Tibial nerve (tissue), 4 donors: ENCODE results near the gene POLR3F. TPM values are rescaled to one million over a fixed set of nuclear protein-coding genes. Genes with fewer than 3 reads are reported as not detected.

Experiments
- DNase-seq, 2 donors: peaks; one replicate each; pipeline ENCODE4 v3.0.0-alpha.2; 2019; ENCODE audit warnings: low spot score in 2 of 2
- H3K27ac ChIP-seq, 4 donors: fragments of 200-600 bp; sonication (generic) in 3 of 4; one replicate each; pipeline ENCODE4 v1.5.1; 2017 to 2019; ENCODE audit warnings: mild to moderate bottlenecking in 1 of 4
- H3K27me3 ChIP-seq, 2 donors: fragments of 200-600 bp; sonication (generic) in 1 of 2; one replicate each; pipeline versions ENCODE4 v1.5.1 to v1.6.0; 2017 to 2019
- H3K36me3 ChIP-seq, 3 donors: fragments of 200-600 bp; sonication (generic); one replicate each; pipeline ENCODE4 v1.5.1; 2018 to 2019
- H3K4me1 ChIP-seq, 4 donors: fragments of 200-600 bp; sonication (generic) in 3 of 4; one replicate each; pipeline ENCODE4 v1.5.1; 2017 to 2019
- H3K4me3 ChIP-seq, 4 donors: fragments of 200-600 bp; sonication (generic) in 3 of 4; one replicate each; pipeline ENCODE4 v1.5.1; 2017 to 2019; ENCODE audit warnings: mild to moderate bottlenecking in 1 of 4, moderate library complexity in 1 of 4
- H3K9me3 ChIP-seq, 4 donors: fragments of 200-600 bp; sonication (generic) in 3 of 4; one replicate each; pipeline ENCODE4 v1.5.1; 2017 to 2019
- EP300 ChIP-seq, 2 donors: sonication (generic); formaldehyde crosslinking; IDR thresholded peaks; one replicate each; pipeline ENCODE4 v1.6.1; 2017; ENCODE audit warnings: antibody characterized with exemption in 2 of 2, mild to moderate bottlenecking in 1 of 2
- POLR2A ChIP-seq, 2 donors: fragments of 450-650 bp; IDR thresholded peaks; one replicate each; pipeline ENCODE4 v1.6.1; 2017; ENCODE audit warnings: antibody characterized with exemption in 2 of 2, mild to moderate bottlenecking in 2 of 2, moderate library complexity in 2 of 2
- WGBS, 2 donors: methylation state at CpG; one replicate each; pipeline ENCODE4 v1.1.5; 2018; 5-methylcytosine and 5-hydroxymethylcytosine counted together
- total RNA-seq, 4 donors: library from RNA; depleted of rRNA; stranded (reverse); fragments of >200 nt; gene quantifications; one replicate each; pipeline ENCODE4 v1.1.0, GENCODE V29; 2016
- TF ChIP-seq, protein P1 (sequence below), 5 experiments: fragments of 200-600 bp in 3 of 5; fragments of 450-650 bp in 2 of 5; sonication (generic) in 3 of 5; IDR thresholded peaks; one replicate each; pipeline ENCODE4 v1.5.1; 2016 to 2019; ENCODE audit warnings: antibody characterized with exemption in 5 of 5, mild to moderate bottlenecking in 3 of 5, moderate library complexity in 2 of 5

Gene POLR3F
- total RNA-seq, 4 donors from 2014 or later = 4.5 to 10.1 (median 7.7) TPM

DNA sequence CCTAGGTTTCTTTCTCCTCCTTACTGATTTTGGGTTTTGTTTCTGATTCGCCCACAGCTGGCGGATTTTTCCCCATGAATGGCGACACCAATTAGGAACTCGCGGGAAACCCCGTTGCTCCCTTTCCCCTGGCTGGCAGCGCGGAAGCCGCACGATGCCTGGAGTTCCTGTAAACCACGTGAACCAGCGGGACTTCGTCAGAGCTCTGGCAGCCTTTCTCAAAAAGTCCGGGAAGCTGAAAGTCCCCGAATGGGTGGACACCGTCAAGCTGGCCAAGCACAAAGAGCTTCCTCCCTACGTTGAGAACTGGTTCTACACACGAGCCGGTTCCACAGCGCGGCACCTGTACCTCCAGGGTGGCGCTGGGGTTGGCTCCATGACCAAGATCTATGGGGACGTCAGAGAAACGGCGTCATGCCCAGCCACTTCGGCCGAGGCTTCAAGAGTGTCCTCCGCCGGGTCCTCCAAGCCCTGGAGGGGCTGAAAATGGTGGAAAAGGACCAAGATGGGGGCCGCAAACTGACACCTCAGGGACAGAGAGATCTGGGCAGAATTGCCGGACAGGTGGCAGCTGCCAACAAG, 37.4 kb downstream of the POLR3F start:
- Histone ChIP-seq H3K4me3 (no peak overlapping the region), H3K9me3 (no peaks in the 10 kb centered on the region), H3K27ac (no peak overlapping the region), H3K27me3 (peaks cover 0 to 15% of the 10 kb centered on the region in 2 donors), H3K4me1 (peaks cover 0 to 18% (median 10%) of the 10 kb centered on the region in 4 donors), H3K36me3 (peaks cover 0 to under 1% (median 0%) of the 10 kb centered on the region in 3 donors)
- 65 to 80% methylated on average over 28 to 31 of the region's 31 CpGs for WGBS, 2 donors
- DNase-seq = no peak
- no peak for TF ChIP-seq EP300 (IDR thresholded peaks at IDR 0.05)
- TF ChIP-seq, protein P1, sequence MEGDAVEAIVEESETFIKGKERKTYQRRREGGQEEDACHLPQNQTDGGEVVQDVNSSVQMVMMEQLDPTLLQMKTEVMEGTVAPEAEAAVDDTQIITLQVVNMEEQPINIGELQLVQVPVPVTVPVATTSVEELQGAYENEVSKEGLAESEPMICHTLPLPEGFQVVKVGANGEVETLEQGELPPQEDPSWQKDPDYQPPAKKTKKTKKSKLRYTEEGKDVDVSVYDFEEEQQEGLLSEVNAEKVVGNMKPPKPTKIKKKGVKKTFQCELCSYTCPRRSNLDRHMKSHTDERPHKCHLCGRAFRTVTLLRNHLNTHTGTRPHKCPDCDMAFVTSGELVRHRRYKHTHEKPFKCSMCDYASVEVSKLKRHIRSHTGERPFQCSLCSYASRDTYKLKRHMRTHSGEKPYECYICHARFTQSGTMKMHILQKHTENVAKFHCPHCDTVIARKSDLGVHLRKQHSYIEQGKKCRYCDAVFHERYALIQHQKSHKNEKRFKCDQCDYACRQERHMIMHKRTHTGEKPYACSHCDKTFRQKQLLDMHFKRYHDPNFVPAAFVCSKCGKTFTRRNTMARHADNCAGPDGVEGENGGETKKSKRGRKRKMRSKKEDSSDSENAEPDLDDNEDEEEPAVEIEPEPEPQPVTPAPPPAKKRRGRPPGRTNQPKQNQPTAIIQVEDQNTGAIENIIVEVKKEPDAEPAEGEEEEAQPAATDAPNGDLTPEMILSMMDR (IDR thresholded peaks at IDR 0.05) = no peak
- no peak for TF ChIP-seq POLR2A (IDR thresholded peaks at IDR 0.05)

DNA sequence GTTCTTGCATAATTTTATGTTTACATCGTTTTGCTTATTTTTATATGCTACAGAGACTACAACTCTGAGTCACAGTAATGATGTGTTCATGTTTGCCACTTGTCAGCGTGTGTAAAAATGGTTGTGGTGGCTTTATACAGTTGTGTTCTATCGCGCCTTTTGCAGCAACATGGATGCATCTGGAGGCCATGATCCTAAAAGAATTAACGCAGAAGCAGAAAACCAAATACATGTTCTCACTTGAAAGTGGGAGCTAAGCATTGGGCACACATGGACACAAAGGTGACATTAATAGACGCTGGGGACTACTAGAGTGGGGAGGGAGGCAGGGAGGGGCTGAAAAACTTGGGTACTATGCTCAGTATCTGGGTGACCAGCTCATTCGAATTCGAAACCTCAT, 39.6 kb downstream of the POLR3F start:
- H3K36me3 ChIP-seq = peaks cover 0 to 22% (median 0%) of the 10 kb centered on the region in 3 donors
- peaks cover 0 to 15% of the 10 kb centered on the region in 2 donors for H3K27me3 ChIP-seq
- peak overlapping the region; percentile 75 to 97 (median 96) for H3K27ac ChIP-seq
- TF ChIP-seq EP300 (IDR thresholded peaks at IDR 0.05) = no peak
- TF ChIP-seq POLR2A (IDR thresholded peaks at IDR 0.05) = no peak
- TF ChIP-seq, protein P1 (IDR thresholded peaks at IDR 0.05) = no peak
- no peaks in the 10 kb centered on the region for H3K9me3 ChIP-seq
- 63 to 64% methylated on average over 8 of the region's 8 CpGs for WGBS, 2 donors
- peaks cover 0 to 30% (median 10%) of the 10 kb centered on the region in 4 donors for H3K4me1 ChIP-seq
- H3K4me3 ChIP-seq = peak overlapping the region; percentile 47 to 84 (median 75)
- DNase-seq = no peak

DNA sequence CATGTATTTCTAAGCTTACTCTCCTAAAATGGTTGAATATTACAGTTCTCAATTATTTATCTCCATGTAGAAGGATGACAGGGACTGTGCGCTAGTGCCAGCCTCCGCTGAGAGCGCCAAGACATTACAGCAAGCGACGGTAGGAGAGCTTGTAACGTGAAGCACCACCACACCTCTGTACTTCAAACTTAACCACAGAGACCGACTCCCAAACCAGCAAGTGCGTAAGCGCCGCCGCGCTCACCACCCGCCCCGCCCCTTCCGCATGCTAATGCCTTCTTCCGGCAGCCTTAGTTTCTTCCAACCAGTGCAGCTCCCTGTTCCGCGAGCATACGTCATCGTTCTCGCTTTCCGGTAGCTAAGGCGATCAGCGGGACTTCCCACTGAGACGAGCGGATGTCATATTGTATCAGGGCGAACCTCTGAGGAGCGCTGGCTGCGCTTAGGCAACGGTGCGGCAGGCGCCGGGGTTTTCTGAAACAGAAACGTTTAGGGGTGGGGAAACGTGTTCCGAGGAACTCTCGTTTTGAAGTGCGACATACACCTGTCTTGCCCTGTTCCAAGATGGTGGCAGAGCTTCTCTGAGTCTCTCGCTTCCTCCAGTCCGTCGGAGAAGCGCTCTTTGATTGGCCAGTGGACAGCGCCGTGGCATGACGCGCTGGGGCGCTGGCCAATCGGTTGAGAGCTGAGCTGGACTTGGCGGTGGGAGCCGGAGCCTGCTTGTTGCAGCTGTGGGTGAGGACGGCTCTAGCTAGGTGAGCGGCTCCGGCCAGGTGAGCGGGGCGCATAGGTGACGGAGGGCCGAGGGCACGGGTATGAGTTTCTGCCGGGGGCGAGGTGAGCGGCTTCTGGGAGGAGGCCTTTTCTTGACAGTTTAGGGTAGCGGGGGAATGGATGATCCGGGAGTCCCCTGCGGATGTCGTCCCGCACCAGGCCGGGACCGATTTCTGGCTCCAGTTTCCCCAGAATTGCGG, 40.3 kb downstream of the POLR3F start, which contains the start of gene SEC23B:
SEC23B (plus strand) TSS at position 723 of the 974 bp plus-strand sequence. CDS start 2,896 bp downstream, outside the sequence.
- TF ChIP-seq, protein P1 (IDR thresholded peaks at IDR 0.05) = peak in 1 of 5 experiments; percentile 18
- TF ChIP-seq POLR2A (IDR thresholded peaks at IDR 0.05) = peak; percentile 44 to 82
- peak; percentile 67 to 96 for TF ChIP-seq EP300 (IDR thresholded peaks at IDR 0.05)
- Histone ChIP-seq H3K4me1 (peaks cover 0 to 30% (median 10%) of the 10 kb centered on the region in 4 donors), H3K9me3 (no peaks in the 10 kb centered on the region), H3K27ac (peak within 1 kb of the TSS; percentile 75 to 97 (median 96)), H3K36me3 (peaks cover 0 to 26% (median 0%) of the 10 kb centered on the region in 3 donors), H3K27me3 (peaks cover 0 to 14% of the 10 kb centered on the region in 2 donors), H3K4me3 (peak within 1 kb of the TSS; percentile 47 to 84 (median 75))
- WGBS, 2 donors = 0% methylated on average over 51 to 69 of the region's 69 CpGs
- DNase-seq = peak; percentile 88 to 95

DNA sequence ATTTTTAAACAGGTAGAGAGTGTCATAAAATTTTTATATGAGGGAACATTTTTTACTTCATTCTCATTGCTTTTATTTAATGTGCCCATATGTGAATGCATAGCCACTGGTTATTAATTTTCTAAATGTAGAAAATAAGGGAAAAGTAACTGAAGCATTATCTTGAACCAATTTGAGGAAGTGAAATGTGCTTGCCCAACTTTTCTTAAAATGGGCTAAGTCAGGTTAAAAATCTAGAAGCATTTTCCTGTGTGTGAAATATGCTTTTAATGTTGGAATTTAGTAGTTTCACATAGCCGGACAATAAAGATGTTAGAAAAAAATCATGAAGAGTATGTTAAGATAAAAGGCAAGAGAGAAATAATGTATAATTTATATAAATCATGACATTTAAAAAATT, 44.4 kb downstream of the POLR3F start:
- TF ChIP-seq EP300 (IDR thresholded peaks at IDR 0.05) (no peak), POLR2A (IDR thresholded peaks at IDR 0.05) (no peak)
- TF ChIP-seq, protein P1 (IDR thresholded peaks at IDR 0.05) = no peak
- Histone ChIP-seq H3K4me1 (peaks cover 0 to 30% (median 10%) of the 10 kb centered on the region in 4 donors), H3K9me3 (no peaks in the 10 kb centered on the region), H3K27ac (no peak overlapping the region), H3K4me3 (no peak overlapping the region), H3K27me3 (no peaks in the 10 kb centered on the region), H3K36me3 (peaks cover 0 to 67% (median 9%) of the 10 kb centered on the region in 3 donors)
- no peak for DNase-seq
- WGBS, 2 donors = 89 to 92% methylated on average over 1 of the region's 1 CpG
